ENCODE measurements around the gene SNRNP25.
A peak's percentile ranks its signal among the peaks of the same experiment; 100 is the strongest.

Gene SNRNP25

GRCh38 chr16:63466-63865 lies 9.8 kb downstream of the SNRNP25 start:
- Histone ChIP-seq H3K27me3 (replicated peaks; ENCODE audit: control insufficient read depth, insufficient read depth, low read length, poor library complexity, severe bottlenecking) (no peaks in the 10 kb centered on the region), H3K36me3 (ENCODE audit: control insufficient read depth, insufficient read depth, low read length) (no peaks in the 10 kb centered on the region), H3K9me3 (ENCODE audit: control insufficient read depth, low read length) (no peaks in the 10 kb centered on the region), H3K4me3 (ENCODE audit: insufficient read depth, low read depth, low read length, poor library complexity, severe bottlenecking) (no peak overlapping the region), H3K4me1 (ENCODE audit: control insufficient read depth, insufficient read depth, low read length, poor library complexity, severe bottlenecking) (peaks cover 6% of the 10 kb centered on the region), H3K27ac (ENCODE audit: insufficient read depth, low read length, poor library complexity, severe bottlenecking) (no peak overlapping the region)
- DNase-seq, result no peak

- no peak for DNase-seq
- H3K27me3 ChIP-seq (replicated peaks; ENCODE audit: control insufficient read depth, insufficient read depth, low read length, poor library complexity, severe bottlenecking), result no peaks in the 10 kb centered on the region
- no peak overlapping the region for H3K4me3 ChIP-seq (ENCODE audit: insufficient read depth, low read depth, low read length, poor library complexity, severe bottlenecking)
- no peaks in the 10 kb centered on the region for H3K36me3 ChIP-seq (ENCODE audit: control insufficient read depth, insufficient read depth, low read length)
- peaks cover 6% of the 10 kb centered on the region for H3K4me1 ChIP-seq (ENCODE audit: control insufficient read depth, insufficient read depth, low read length, poor library complexity, severe bottlenecking)
- no peaks in the 10 kb centered on the region for H3K9me3 ChIP-seq (ENCODE audit: control insufficient read depth, low read length)
- H3K27ac ChIP-seq (ENCODE audit: insufficient read depth, low read length, poor library complexity, severe bottlenecking), result no peak overlapping the region
Observed at GRCh38 chr16:63998-64913, 10.6 kb downstream of the SNRNP25 start.

GRCh38 chr16:64914-65255 lies 11.3 kb downstream of the SNRNP25 start:
- Histone ChIP-seq H3K27ac (ENCODE audit: insufficient read depth, low read length, poor library complexity, severe bottlenecking) (no peak overlapping the region), H3K4me3 (ENCODE audit: insufficient read depth, low read depth, low read length, poor library complexity, severe bottlenecking) (no peak overlapping the region), H3K4me1 (ENCODE audit: control insufficient read depth, insufficient read depth, low read length, poor library complexity, severe bottlenecking) (peaks cover 6% of the 10 kb centered on the region), H3K9me3 (ENCODE audit: control insufficient read depth, low read length) (no peaks in the 10 kb centered on the region), H3K27me3 (replicated peaks; ENCODE audit: control insufficient read depth, insufficient read depth, low read length, poor library complexity, severe bottlenecking) (no peaks in the 10 kb centered on the region), H3K36me3 (ENCODE audit: control insufficient read depth, insufficient read depth, low read length) (no peaks in the 10 kb centered on the region)
- DNase-seq, result no peak

GRCh38 chr16:65745-66144 lies 12.1 kb downstream of the SNRNP25 start:
- H3K36me3 ChIP-seq (ENCODE audit: control insufficient read depth, insufficient read depth, low read length), result no peaks in the 10 kb centered on the region
- H3K27me3 ChIP-seq (replicated peaks; ENCODE audit: control insufficient read depth, insufficient read depth, low read length, poor library complexity, severe bottlenecking), result no peaks in the 10 kb centered on the region
- no peak overlapping the region for H3K4me3 ChIP-seq (ENCODE audit: insufficient read depth, low read depth, low read length, poor library complexity, severe bottlenecking)
- no peak overlapping the region for H3K27ac ChIP-seq (ENCODE audit: insufficient read depth, low read length, poor library complexity, severe bottlenecking)
- DNase-seq, result peak; percentile 62 to 68 (median 64)
- H3K9me3 ChIP-seq (ENCODE audit: control insufficient read depth, low read length), result no peaks in the 10 kb centered on the region
- peaks cover 6% of the 10 kb centered on the region for H3K4me1 ChIP-seq (ENCODE audit: control insufficient read depth, insufficient read depth, low read length, poor library complexity, severe bottlenecking)

GRCh38 chr16:66309-67182 lies 12.9 kb downstream of the SNRNP25 start:
- Histone ChIP-seq H3K36me3 (ENCODE audit: control insufficient read depth, insufficient read depth, low read length) (no peaks in the 10 kb centered on the region), H3K4me3 (ENCODE audit: insufficient read depth, low read depth, low read length, poor library complexity, severe bottlenecking) (no peak overlapping the region), H3K27ac (ENCODE audit: insufficient read depth, low read length, poor library complexity, severe bottlenecking) (no peak overlapping the region)

GRCh38 chr16:67183-67791 lies 13.7 kb downstream of the SNRNP25 start:
- H3K27me3 ChIP-seq (replicated peaks; ENCODE audit: control insufficient read depth, insufficient read depth, low read length, poor library complexity, severe bottlenecking), result peaks cover 7% of the 10 kb centered on the region
- peaks cover 6% of the 10 kb centered on the region for H3K4me1 ChIP-seq (ENCODE audit: control insufficient read depth, insufficient read depth, low read length, poor library complexity, severe bottlenecking)

More at GRCh38 chr16:66309-67182, 12.9 kb downstream of the SNRNP25 start:
- peaks cover 5% of the 10 kb centered on the region for H3K27me3 ChIP-seq (replicated peaks; ENCODE audit: control insufficient read depth, insufficient read depth, low read length, poor library complexity, severe bottlenecking)
- no peak for DNase-seq
- H3K4me1 ChIP-seq (ENCODE audit: control insufficient read depth, insufficient read depth, low read length, poor library complexity, severe bottlenecking), result peaks cover 6% of the 10 kb centered on the region
- no peaks in the 10 kb centered on the region for H3K9me3 ChIP-seq (ENCODE audit: control insufficient read depth, low read length)

GRCh38 chr16:67884-68789 lies 14.5 kb downstream of the SNRNP25 start:
- Histone ChIP-seq H3K27me3 (replicated peaks; ENCODE audit: control insufficient read depth, insufficient read depth, low read length, poor library complexity, severe bottlenecking) (peaks cover 7% of the 10 kb centered on the region), H3K4me3 (ENCODE audit: insufficient read depth, low read depth, low read length, poor library complexity, severe bottlenecking) (no peak overlapping the region), H3K27ac (ENCODE audit: insufficient read depth, low read length, poor library complexity, severe bottlenecking) (no peak overlapping the region), H3K36me3 (ENCODE audit: control insufficient read depth, insufficient read depth, low read length) (no peaks in the 10 kb centered on the region), H3K4me1 (ENCODE audit: control insufficient read depth, insufficient read depth, low read length, poor library complexity, severe bottlenecking) (peaks cover 6% of the 10 kb centered on the region), H3K9me3 (ENCODE audit: control insufficient read depth, low read length) (no peaks in the 10 kb centered on the region)
- no peak for DNase-seq

More at GRCh38 chr16:67183-67791, 13.7 kb downstream of the SNRNP25 start:
- no peak overlapping the region for H3K4me3 ChIP-seq (ENCODE audit: insufficient read depth, low read depth, low read length, poor library complexity, severe bottlenecking)
- no peaks in the 10 kb centered on the region for H3K36me3 ChIP-seq (ENCODE audit: control insufficient read depth, insufficient read depth, low read length)
- no peaks in the 10 kb centered on the region for H3K9me3 ChIP-seq (ENCODE audit: control insufficient read depth, low read length)
- DNase-seq, result no peak
- no peak overlapping the region for H3K27ac ChIP-seq (ENCODE audit: insufficient read depth, low read length, poor library complexity, severe bottlenecking)

GRCh38 chr16:69181-69580 lies 15.6 kb downstream of the SNRNP25 start:
- H3K4me1 ChIP-seq (ENCODE audit: control insufficient read depth, insufficient read depth, low read length, poor library complexity, severe bottlenecking), result peaks cover 6% of the 10 kb centered on the region
- H3K27me3 ChIP-seq (replicated peaks; ENCODE audit: control insufficient read depth, insufficient read depth, low read length, poor library complexity, severe bottlenecking), result peaks cover 7% of the 10 kb centered on the region
- H3K27ac ChIP-seq (ENCODE audit: insufficient read depth, low read length, poor library complexity, severe bottlenecking), result no peak overlapping the region
- H3K4me3 ChIP-seq (ENCODE audit: insufficient read depth, low read depth, low read length, poor library complexity, severe bottlenecking), result no peak overlapping the region
- no peak for DNase-seq
- H3K9me3 ChIP-seq (ENCODE audit: control insufficient read depth, low read length), result no peaks in the 10 kb centered on the region
- H3K36me3 ChIP-seq (ENCODE audit: control insufficient read depth, insufficient read depth, low read length), result no peaks in the 10 kb centered on the region

GRCh38 chr16:71210-71539 lies 17.5 kb downstream of the SNRNP25 start:
- no peak for DNase-seq
- H3K4me3 ChIP-seq (ENCODE audit: insufficient read depth, low read depth, low read length, poor library complexity, severe bottlenecking), result no peak overlapping the region
- no peaks in the 10 kb centered on the region for H3K36me3 ChIP-seq (ENCODE audit: control insufficient read depth, insufficient read depth, low read length)
- no peak overlapping the region for H3K27ac ChIP-seq (ENCODE audit: insufficient read depth, low read length, poor library complexity, severe bottlenecking)
- H3K4me1 ChIP-seq (ENCODE audit: control insufficient read depth, insufficient read depth, low read length, poor library complexity, severe bottlenecking), result peaks cover 2% of the 10 kb centered on the region
- peaks cover 7% of the 10 kb centered on the region for H3K27me3 ChIP-seq (replicated peaks; ENCODE audit: control insufficient read depth, insufficient read depth, low read length, poor library complexity, severe bottlenecking)
- H3K9me3 ChIP-seq (ENCODE audit: control insufficient read depth, low read length), result no peaks in the 10 kb centered on the region

Measured in effector memory CD4-positive, alpha-beta T cell (primary cell).